ENCODE results near the gene DSCAM. TPM values are rescaled to one million over a fixed set of nuclear protein-coding genes. Genes with fewer than 3 reads are reported as not detected.

Gene DSCAM
- polyA plus RNA-seq, 3 donors = not detected

DNA sequence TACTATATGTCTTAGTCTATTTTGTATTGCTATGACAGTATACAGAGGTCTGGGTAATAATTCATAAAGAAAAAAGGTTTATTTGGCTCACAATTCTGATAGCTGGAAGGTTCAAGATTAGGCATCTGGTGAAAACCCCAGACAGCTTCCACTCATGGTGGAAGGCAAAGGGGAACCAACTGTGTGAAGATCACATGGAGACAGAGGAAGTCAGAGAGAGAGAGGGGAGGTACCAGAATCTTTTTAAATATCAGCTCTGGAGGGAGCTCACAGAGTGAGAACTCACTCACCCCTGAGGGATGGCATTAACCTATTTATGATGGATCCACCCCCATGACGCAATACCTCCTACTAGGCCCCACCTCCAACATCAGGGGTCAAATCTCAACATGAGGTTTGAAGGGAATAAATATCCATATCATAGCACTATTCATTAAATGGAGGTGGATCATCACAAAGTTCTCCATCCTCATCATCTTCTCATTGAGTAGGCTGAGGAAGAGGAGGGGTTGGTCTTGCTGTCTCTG, 290.5 kb downstream of the DSCAM start:
- no peak overlapping the region for H3K4me2 ChIP-seq (replicated peaks; ENCODE audit: extremely low read depth, low read length, poor library complexity, severe bottlenecking)

GRCh38 chr21:40555021-40555528, 291.9 kb downstream of the DSCAM start:
- H3K27ac ChIP-seq (ENCODE audit: low read depth in 1 of 2, low read length in 2 of 2) = no peak overlapping the region
- Mint-ChIP-seq H3K4me3 (no peak overlapping the region), H3K27me3 (ENCODE audit: low read depth in 3 of 3) (peaks cover 0 to 4% (median 0%) of the 10 kb centered on the region in 3 donors), H3K36me3 (no peaks in the 10 kb centered on the region), H3K9me3 (peaks cover 3 to 18% (median 7%) of the 10 kb centered on the region in 7 donors), H3K4me1 (no peaks in the 10 kb centered on the region), H3K27ac (no peak overlapping the region)
- H3K79me2 ChIP-seq (ENCODE audit: insufficient read depth, low read length) = no peaks in the 10 kb centered on the region
- no peaks in the 10 kb centered on the region for H3K36me3 ChIP-seq (replicated peaks in 1 of 2; ENCODE audit: control insufficient read depth in 1 of 2, insufficient read depth in 2 of 2, low read length in 2 of 2)
- no CpG with 5 or more reads among the region's 2 CpGs for WGBS (ENCODE audit: insufficient coverage)
- intact Hi-C loops (cut with micrococcal nuclease) = no loop called here
- H4K20me1 ChIP-seq (ENCODE audit: insufficient read depth, low read length) = no peaks in the 10 kb centered on the region
- TF ChIP-seq, protein P1, sequence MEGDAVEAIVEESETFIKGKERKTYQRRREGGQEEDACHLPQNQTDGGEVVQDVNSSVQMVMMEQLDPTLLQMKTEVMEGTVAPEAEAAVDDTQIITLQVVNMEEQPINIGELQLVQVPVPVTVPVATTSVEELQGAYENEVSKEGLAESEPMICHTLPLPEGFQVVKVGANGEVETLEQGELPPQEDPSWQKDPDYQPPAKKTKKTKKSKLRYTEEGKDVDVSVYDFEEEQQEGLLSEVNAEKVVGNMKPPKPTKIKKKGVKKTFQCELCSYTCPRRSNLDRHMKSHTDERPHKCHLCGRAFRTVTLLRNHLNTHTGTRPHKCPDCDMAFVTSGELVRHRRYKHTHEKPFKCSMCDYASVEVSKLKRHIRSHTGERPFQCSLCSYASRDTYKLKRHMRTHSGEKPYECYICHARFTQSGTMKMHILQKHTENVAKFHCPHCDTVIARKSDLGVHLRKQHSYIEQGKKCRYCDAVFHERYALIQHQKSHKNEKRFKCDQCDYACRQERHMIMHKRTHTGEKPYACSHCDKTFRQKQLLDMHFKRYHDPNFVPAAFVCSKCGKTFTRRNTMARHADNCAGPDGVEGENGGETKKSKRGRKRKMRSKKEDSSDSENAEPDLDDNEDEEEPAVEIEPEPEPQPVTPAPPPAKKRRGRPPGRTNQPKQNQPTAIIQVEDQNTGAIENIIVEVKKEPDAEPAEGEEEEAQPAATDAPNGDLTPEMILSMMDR (IDR thresholded peaks at IDR 0.05) = no peak
- no peak overlapping the region for H3K4me2 ChIP-seq (replicated peaks; ENCODE audit: extremely low read depth, low read length, poor library complexity, severe bottlenecking)
- no peak for DNase-seq
- H3K9me3 ChIP-seq (replicated peaks in 1 of 2; ENCODE audit: control insufficient read depth in 1 of 2, insufficient read depth in 1 of 2, low read length in 2 of 2) = peaks cover 6 to 12% of the 10 kb centered on the region in 2 donors
- no peak overlapping the region for H3K4me3 ChIP-seq (replicated peaks in 1 of 3; ENCODE audit: low read depth in 2 of 3, low read length in 3 of 3)
- no peak overlapping the region for H2AFZ ChIP-seq (ENCODE audit: insufficient read depth, low read depth, low read length, poor library complexity, severe bottlenecking)
- no peak overlapping the region for H3K9ac ChIP-seq (ENCODE audit: insufficient read depth, low read length, poor library complexity, severe bottlenecking)
- no peaks in the 10 kb centered on the region for H3K4me1 ChIP-seq (ENCODE audit: control insufficient read depth in 1 of 2, insufficient read depth in 2 of 2, low read length in 2 of 2)
- H3K27me3 ChIP-seq (ENCODE audit: control insufficient read depth in 2 of 2, insufficient read depth in 2 of 2, low read length in 2 of 2) = no peaks in the 10 kb centered on the region

More for the DNA sequence above, 290.5 kb downstream of the DSCAM start:
- H4K20me1 ChIP-seq (ENCODE audit: insufficient read depth, low read length) = no peaks in the 10 kb centered on the region
- no peak overlapping the region for H3K4me3 ChIP-seq (replicated peaks in 1 of 3; ENCODE audit: low read depth in 2 of 3, low read length in 3 of 3)
- no peaks in the 10 kb centered on the region for H3K36me3 ChIP-seq (replicated peaks in 1 of 2; ENCODE audit: control insufficient read depth in 1 of 2, insufficient read depth in 2 of 2, low read length in 2 of 2)
- no peak overlapping the region for H2AFZ ChIP-seq (ENCODE audit: insufficient read depth, low read depth, low read length, poor library complexity, severe bottlenecking)
- Mint-ChIP-seq H3K4me3 (no peak overlapping the region), H3K4me1 (no peaks in the 10 kb centered on the region), H3K27ac (no peak overlapping the region), H3K9me3 (peaks cover 1 to 12% (median 6%) of the 10 kb centered on the region in 7 donors), H3K27me3 (ENCODE audit: low read depth in 3 of 3) (peaks cover 0 to 1% (median 0%) of the 10 kb centered on the region in 3 donors), H3K36me3 (no peaks in the 10 kb centered on the region)
- no CpG with 5 or more reads among the region's 1 CpG for whole genome bisulfite sequencing (ENCODE audit: insufficient coverage)
- peaks cover 6 to 12% of the 10 kb centered on the region in 2 donors for H3K9me3 ChIP-seq (replicated peaks in 1 of 2; ENCODE audit: control insufficient read depth in 1 of 2, insufficient read depth in 1 of 2, low read length in 2 of 2)
- intact Hi-C loops (cut with micrococcal nuclease) = no loop called here
- DNase-seq = peak in 2 of 3 donors; percentile 5 to 12
- H3K27ac ChIP-seq (ENCODE audit: low read depth in 1 of 2, low read length in 2 of 2) = no peak overlapping the region
- no peaks in the 10 kb centered on the region for H3K79me2 ChIP-seq (ENCODE audit: insufficient read depth, low read length)
- H3K9ac ChIP-seq (ENCODE audit: insufficient read depth, low read length, poor library complexity, severe bottlenecking) = no peak overlapping the region
- H3K27me3 ChIP-seq (ENCODE audit: control insufficient read depth in 2 of 2, insufficient read depth in 2 of 2, low read length in 2 of 2) = no peaks in the 10 kb centered on the region
- no peaks in the 10 kb centered on the region for H3K4me1 ChIP-seq (ENCODE audit: control insufficient read depth in 1 of 2, insufficient read depth in 2 of 2, low read length in 2 of 2)
- TF ChIP-seq, protein P1 (IDR thresholded peaks at IDR 0.05) = no peak
